GM12872 (cell line): Measurements from ENCODE around the gene ABCA2.

ENCODE experiments used
- TF ChIP-seq, protein P1 (sequence below): IDR thresholded peaks from 3 replicates; pipeline ENCODE4 v1.5.1; 2011; ENCODE audit warnings: low read depth, mild to moderate bottlenecking, low read length, moderate library complexity; ENCODE audit not compliant: insufficient read depth

The ABCA2 gene

DNA sequence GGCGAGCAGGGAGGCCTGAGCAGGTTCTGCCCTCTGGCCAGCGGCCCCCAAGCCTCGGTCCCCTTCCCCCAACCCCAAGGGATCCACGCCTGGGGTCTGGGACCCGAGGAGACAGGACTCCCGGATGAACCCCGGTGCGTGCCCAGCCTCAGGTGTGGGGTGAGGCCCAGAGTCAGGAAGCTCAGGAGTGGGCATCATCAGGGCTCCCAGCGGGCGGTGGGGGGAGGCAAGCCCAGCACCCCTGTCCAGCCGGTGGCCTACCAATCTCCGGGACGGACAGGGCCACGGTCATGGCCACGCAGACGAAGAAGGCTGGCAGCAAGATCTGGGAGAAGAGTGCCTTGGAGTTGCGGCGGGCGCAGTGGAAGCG is 14.5 kb downstream of the ABCA2 start:
- TF ChIP-seq, protein P1, sequence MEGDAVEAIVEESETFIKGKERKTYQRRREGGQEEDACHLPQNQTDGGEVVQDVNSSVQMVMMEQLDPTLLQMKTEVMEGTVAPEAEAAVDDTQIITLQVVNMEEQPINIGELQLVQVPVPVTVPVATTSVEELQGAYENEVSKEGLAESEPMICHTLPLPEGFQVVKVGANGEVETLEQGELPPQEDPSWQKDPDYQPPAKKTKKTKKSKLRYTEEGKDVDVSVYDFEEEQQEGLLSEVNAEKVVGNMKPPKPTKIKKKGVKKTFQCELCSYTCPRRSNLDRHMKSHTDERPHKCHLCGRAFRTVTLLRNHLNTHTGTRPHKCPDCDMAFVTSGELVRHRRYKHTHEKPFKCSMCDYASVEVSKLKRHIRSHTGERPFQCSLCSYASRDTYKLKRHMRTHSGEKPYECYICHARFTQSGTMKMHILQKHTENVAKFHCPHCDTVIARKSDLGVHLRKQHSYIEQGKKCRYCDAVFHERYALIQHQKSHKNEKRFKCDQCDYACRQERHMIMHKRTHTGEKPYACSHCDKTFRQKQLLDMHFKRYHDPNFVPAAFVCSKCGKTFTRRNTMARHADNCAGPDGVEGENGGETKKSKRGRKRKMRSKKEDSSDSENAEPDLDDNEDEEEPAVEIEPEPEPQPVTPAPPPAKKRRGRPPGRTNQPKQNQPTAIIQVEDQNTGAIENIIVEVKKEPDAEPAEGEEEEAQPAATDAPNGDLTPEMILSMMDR = no peak

DNA sequence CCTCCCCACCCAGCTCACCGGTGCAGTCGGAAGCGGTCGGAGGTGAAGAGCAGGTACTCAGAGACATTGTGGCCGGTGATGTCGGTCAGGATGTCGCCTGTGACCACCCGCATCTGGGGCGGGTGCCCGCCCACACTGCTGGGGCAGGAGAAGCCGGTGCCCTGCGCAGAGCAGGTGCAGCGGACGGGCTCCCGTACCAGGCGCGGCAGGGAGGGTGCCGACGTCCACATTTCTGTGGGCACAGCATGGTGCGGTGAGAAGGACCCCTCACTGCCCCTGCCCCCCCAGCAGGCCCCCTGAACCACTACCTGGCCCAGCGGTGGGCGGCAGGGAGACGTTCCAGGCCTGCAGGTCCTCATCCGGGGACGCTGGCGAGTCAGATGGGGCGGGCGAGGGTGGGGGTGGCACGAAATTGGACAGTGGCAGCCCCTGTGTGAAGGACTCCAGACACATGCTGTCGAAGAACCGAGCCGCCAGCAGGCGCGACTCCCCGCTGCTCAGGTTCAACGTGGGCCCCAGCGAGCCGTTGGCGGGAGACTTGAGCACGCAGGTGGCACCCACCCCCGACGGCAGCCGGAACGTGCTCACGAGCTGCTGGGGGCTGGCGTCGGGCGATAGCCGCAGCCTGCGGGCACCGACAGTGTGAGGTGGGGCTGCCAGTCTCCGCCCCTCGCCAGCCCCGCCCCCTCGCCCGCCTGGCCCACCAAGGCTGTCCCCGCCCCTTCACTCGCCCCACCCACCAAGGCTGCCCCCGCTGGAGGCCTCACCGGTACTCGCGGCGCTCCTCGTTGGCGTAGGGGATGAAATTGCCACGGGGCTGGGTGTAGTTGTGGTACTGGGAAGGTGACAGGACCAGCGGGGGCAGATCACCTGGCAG is 15.1 kb downstream of the ABCA2 start:
- TF ChIP-seq, protein P1 = no peak

DNA sequence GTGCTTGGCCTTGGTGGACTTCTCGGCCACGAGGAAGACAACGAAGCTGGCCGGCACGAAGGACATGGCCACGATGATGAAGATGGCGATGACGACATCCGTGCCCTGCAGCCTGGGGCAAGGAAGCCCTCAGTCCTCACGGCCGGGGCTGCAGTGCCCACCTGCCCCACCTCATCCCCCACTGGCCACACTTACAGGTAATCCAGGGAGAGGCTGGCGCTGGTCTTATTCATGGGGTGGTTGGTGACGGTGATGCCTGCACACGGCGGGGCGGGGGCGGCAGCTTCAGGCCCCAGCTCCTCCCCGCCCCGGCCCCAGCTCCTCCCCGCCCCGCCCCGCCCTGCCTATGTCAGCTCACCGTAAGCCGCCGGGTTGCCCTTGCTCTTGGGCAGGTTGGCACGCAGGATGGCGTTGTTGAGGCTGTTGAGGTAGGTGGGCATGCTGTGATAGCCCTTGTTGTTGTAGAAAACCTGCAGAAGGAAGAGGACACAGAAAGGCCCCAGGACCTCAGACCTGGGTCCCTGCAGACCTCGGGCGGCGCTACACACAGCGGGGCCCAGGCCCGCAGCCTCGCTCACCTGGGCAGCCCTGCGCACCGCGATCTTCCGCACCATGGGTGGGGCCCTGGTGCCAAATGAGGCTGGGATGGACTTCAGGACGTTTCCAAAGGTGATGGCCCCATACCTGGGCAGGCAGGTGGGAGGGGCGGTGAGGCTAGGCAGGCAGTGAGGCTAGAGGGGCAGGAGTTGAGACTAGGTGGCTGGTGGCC is 15.9 kb downstream of the ABCA2 start:
- TF ChIP-seq, protein P1 = no peak

DNA sequence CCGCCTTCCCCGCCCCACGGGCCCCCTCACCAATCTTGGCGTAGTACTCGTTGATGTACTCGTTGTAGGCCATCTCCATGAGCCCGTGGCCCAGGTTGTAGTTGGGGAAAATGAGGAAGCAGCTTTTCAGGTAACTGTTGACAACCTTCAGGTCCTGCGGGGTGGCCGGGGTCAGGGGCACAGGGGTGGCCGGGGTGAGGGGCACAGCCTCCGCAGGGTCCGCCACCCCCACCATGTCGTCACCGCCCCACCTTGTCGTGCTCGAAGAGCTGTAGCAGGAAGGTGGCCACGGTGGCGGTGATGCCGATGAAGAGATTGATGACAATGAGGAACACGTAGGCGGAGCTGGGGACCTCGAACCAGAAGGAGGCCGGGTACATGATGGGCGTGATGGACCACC is 16.9 kb downstream of the ABCA2 start:
- TF ChIP-seq, protein P1 = no peak

DNA sequence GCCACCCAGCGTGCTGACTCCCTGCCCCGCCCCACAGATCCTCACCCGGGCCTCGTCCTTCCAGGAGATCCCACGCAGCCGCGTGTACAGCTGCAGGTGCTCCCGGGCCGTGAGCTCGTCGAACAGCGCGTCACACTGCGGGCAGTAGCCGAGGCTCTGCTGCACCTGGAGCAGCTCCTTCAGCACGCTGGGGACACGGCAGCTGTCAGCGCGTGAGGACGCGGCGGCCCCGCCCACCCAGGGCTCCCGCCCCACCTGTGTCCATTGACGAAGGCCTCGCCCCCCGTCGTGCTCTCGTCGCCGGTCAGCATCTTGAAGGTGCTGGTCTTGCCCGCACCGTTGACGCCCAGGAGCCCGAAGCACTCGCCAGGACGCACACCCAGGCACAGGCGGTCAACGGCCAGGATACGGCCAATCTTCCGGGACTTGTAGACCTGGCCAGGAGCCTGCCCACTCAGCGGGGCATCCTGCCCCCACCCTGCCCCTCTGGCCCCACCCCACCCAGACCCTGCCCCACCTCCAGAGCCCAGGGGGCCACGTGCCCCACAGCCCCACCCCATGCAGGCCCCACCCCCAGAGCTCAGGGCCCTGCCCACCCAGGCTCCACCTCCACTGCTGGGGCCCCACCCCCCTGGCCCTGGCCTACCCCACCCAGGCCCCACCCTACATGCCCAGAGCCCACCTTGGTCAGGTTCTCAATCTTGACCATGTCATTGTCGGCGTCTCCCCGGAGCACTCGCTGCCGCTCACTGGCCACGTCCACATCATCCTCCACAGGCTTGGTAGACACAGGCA is 17.9 kb downstream of the ABCA2 start:
- TF ChIP-seq, protein P1 = no peak

DNA sequence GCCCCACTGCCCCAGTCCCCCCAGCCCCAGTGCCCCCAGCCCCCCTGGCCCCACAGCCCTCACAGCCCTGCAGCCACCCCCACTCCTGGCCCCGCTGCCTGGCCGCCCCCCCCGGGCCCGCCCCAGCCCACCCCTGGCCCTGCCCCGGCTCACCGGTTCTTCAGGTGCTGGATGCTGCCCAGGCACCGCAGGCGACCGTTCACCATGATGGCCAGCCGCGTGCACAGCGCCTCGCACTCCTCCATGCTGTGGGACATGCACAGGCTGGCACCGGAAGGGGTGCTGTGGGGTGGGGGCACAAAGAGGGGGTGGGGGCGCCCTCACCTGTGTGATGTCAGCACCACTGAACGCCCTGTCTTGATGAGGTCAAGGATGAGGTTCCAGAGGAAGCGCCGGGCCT is 18.8 kb downstream of the ABCA2 start:
- TF ChIP-seq, protein P1 = no peak

DNA sequence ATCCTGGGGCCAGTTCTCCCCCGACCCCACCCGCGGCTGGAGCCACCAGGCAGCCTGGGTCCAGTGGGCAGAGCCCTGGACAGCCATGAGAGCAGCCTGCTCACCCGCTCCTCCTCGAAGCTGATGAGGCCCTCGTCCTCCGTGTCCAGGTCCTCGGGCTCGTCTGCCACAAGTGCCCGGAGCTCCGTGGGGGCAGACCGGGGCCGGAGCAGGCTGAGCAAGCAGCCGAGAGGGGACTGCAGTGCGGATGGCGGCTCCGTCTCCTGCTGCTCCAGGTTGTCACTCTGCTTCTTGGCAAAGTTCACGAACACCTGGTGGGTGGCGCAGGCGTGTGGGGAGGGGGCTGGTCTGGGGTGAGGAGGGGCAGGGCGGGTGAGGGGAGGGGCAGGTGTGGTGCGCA is 19.7 kb downstream of the ABCA2 start:
- TF ChIP-seq, protein P1 = no peak
